ENCODE data around the gene AMPH.
"Not testable (repeated sequence)": the region's sequence is repeated elsewhere in the genome, so short reads cannot be mapped to it uniquely, and the experiment has no call there.

Gene AMPH

DNA sequence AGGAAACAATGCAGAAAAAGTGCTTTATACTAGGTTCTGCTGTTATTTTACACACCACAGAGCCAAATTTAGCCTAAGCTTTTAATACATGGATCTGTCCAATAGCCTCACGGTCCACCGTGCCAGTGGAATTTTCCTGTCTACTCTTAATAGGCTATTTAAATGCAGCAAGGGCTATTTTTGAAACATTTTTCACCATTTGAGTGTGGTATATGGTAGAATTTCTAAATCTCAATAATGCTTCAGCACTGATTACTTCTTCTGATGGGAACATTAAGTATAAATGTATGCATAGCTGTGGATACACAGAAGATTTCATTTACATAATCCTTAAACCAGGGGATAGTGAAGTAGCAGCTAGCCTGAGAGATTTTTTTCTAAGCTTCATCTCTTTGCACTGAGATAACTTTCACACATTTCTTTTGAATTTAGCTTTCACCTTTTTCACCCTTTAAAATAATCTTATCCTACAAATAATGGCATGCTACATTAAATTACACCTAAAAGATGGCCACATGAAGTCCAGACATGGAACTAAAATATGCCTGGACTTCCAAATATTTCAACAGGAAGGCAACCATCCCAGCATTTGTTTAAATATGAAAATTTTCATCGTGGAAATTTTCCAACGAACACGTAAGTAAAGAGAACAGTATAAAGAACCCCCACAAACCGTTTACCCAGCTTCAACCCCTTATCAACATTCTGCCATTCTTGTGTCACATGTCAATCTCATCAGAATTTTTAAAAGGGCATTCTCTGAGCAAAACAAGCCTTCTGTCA is 45.4 kb downstream of the AMPH start:
- H3K4me3 ChIP-seq (ENCODE audit: low read depth, low read length) = no peak overlapping the region
- TF ChIP-seq, protein P1, sequence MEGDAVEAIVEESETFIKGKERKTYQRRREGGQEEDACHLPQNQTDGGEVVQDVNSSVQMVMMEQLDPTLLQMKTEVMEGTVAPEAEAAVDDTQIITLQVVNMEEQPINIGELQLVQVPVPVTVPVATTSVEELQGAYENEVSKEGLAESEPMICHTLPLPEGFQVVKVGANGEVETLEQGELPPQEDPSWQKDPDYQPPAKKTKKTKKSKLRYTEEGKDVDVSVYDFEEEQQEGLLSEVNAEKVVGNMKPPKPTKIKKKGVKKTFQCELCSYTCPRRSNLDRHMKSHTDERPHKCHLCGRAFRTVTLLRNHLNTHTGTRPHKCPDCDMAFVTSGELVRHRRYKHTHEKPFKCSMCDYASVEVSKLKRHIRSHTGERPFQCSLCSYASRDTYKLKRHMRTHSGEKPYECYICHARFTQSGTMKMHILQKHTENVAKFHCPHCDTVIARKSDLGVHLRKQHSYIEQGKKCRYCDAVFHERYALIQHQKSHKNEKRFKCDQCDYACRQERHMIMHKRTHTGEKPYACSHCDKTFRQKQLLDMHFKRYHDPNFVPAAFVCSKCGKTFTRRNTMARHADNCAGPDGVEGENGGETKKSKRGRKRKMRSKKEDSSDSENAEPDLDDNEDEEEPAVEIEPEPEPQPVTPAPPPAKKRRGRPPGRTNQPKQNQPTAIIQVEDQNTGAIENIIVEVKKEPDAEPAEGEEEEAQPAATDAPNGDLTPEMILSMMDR (conservative IDR thresholded peaks at IDR 0.05; ENCODE audit: low read depth, low read length) = no peak
- DNase-seq (ENCODE audit: low read depth) = peak; percentile 2

DNA sequence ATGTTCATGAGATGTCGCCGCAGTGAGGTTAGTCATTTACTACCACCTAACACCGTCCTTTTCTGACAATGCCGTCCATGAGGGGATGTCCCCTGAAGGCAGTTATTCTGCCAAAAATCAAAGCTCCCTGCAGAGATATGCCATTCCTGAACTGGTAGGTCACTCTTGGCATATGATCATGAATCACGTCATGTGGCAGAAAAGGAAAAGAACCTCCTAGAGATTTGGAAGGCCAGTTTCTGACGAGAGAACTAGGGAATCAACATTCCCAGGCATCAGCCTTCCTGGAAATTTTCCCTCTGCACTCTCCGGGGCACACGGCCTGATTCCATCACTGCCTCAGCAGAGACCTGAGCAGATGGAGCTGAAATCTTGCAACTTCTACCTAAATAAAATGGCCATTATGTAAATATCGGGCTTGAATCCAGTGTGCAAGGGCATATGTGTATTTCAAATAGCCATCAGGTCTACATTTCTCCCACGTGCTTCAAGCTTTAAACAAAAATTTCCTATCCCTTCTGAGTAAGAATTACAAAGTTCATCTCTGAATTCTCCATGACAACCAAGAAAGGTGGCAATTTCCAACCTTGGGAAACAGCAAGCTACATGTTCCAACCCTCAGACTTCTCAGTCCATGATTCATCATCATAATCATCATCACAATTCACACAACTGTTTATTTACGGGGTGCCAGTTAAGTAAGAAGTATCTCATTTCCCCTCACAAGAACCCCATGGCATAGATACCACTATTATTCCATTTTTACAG is 46.5 kb downstream of the AMPH start:
- DNase-seq (ENCODE audit: low read depth) = peak; percentile 64
- no peak overlapping the region for H3K4me3 ChIP-seq (ENCODE audit: low read depth, low read length)
- TF ChIP-seq, protein P1 (conservative IDR thresholded peaks at IDR 0.05; ENCODE audit: low read depth, low read length) = no peak

DNA sequence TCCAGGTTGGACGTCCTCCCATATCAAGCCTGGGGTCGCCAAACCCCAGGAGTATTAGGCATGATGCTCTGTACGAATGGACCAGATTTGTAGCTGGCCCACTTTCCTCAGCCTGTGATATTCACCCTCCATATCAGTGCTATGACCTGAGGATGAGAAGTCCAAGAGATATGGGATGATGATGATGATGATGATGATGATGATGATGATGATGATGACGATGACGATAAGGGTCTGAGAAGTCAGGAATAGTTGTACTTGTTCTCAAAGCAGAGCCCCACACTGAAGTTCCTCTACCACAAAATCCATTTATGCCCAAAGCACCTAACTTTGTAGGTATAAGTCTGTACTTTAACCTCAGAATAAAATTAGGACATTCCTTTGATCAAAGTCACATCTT is 50.7 kb downstream of the AMPH start:
- H3K4me3 ChIP-seq (ENCODE audit: low read depth, low read length) = no peak overlapping the region
- TF ChIP-seq, protein P1 (conservative IDR thresholded peaks at IDR 0.05; ENCODE audit: low read depth, low read length) = no peak
- no peak for DNase-seq (ENCODE audit: low read depth)

DNA sequence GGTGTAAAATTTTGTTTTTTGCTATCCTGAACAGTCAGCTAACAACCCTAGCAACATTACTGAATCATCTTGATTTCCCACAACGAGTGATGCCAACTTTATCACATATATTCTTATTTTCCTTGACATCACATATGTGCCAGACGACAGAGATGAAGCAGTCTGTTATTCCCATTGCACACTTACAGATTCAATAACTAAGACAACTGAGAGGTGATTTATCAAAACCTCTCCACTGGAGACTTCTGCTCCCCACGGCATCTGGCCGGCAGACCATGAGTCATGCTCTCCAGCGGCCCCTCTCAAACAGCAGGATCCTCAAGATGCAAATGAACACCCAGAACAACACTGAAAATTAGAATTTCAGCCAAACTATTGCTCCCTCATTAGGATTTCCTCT is 57.1 kb downstream of the AMPH start:
- peak; percentile 66 for DNase-seq (ENCODE audit: low read depth)
- TF ChIP-seq, protein P1 (conservative IDR thresholded peaks at IDR 0.05; ENCODE audit: low read depth, low read length) = no peak
- no peak overlapping the region for H3K4me3 ChIP-seq (ENCODE audit: low read depth, low read length)

DNA sequence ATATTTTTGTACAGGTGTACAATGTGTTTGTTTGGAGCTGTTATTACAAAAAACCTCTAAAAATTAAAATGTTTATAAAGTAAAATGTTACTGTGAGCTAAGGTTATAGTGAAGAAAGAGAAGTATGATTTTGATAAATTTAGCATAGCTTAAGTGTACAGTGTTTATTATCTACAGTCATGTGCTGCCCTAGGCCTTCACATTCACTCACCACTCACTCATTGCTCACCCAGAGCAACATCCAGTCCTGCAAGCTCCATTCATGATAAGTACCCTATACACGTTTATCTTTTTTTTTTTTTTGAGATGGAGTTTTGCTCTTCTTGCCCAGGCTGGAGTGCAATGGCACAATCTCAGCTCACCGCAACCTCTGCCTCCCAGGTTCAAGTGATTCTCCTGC is 59.6 kb downstream of the AMPH start:
- not testable (repeated sequence) for DNase-seq (ENCODE audit: low read depth); H3K4me3 ChIP-seq (ENCODE audit: low read depth, low read length)

DNA sequence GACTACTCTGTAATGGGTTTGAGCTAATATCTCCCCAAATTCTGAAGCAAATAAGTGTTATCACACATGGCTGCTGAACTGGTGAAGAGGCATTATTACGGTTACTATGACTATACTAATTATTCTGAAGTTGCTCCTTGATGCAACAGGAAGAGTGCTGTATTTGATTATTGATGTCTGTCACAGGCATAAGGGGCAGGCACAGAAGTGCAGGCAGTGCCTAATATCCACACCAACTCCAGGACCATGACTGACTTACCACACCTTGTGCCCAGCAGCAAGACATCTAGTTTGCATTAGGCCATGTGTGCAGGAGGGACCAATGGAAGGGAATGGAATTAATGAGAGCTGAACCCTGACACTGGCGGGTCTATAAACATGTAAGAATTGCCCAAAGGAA is 62.7 kb downstream of the AMPH start:
- TF ChIP-seq, protein P1 (conservative IDR thresholded peaks at IDR 0.05; ENCODE audit: low read depth, low read length) = no peak
- H3K4me3 ChIP-seq (ENCODE audit: low read depth, low read length) = no peak overlapping the region
- no peak for DNase-seq (ENCODE audit: low read depth)

DNA sequence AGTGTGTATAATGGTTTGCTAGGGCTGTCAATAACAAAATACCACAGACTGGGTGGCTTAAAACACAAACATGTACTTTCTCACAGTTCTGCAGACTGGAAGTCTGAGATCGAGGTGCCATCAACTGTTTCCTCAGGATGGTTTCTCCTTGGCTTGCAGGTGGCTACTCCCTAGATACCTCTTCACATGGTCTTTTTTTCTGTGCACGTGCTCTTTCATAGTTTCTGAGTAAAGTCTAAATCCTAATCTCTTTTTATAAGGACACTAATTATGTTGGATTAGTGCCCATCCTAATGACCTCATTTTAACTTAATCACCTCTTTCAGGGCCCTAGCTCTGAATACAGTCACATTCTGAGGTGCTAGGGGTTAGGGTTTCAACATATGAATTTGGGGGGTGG is 65.9 kb downstream of the AMPH start:
- H3K4me3 ChIP-seq (ENCODE audit: low read depth, low read length) = no peak overlapping the region
- TF ChIP-seq, protein P1 (conservative IDR thresholded peaks at IDR 0.05; ENCODE audit: low read depth, low read length) = no peak
- no peak for DNase-seq (ENCODE audit: low read depth)
